Measurements from ENCODE around the gene CD82.
"Not testable (repeated sequence)": the region's sequence is repeated elsewhere in the genome, so short reads cannot be mapped to it uniquely, and the experiment has no call there.

CD82 gene

GRCh38 chr11:44658506-44658850 is 93.0 kb downstream of the CD82 start:
- Histone ChIP-seq H3K36me3 (no peaks in the 10 kb centered on the region), H3K9me3 (no peaks in the 10 kb centered on the region), H3K4me1 (ENCODE audit: control insufficient read depth in 1 of 2, insufficient read depth in 1 of 2, low read depth in 1 of 2, low read length in 1 of 2) (peaks cover 0 to 12% of the 10 kb centered on the region in 2 experiments), H3K4me3 (ENCODE audit: low read depth in 1 of 2, low read length in 1 of 2) (no peak overlapping the region), H3K27me3 (peaks cover 11% of the 10 kb centered on the region), H3K27ac (no peak overlapping the region)
- no peak for TF ChIP-seq CTCF (IDR thresholded peaks at IDR 0.05)

- H3K4me1 ChIP-seq (ENCODE audit: control insufficient read depth in 1 of 2, insufficient read depth in 1 of 2, low read depth in 1 of 2, low read length in 1 of 2), result peaks cover 0 to 12% of the 10 kb centered on the region in 2 experiments
- H3K27ac ChIP-seq, result no peak overlapping the region
- no peak overlapping the region for H3K4me3 ChIP-seq (ENCODE audit: low read depth in 1 of 2, low read length in 1 of 2)
- no peaks in the 10 kb centered on the region for H3K36me3 ChIP-seq
- peaks cover 11% of the 10 kb centered on the region for H3K27me3 ChIP-seq
- TF ChIP-seq CTCF (IDR thresholded peaks at IDR 0.05), result no peak
- H3K9me3 ChIP-seq, result no peaks in the 10 kb centered on the region
Measured at GRCh38 chr11:44659641-44660040, 94.2 kb downstream of the CD82 start.

- not testable (repeated sequence) for H3K9me3 ChIP-seq; H3K27ac ChIP-seq; H3K4me3 ChIP-seq (ENCODE audit: low read depth in 1 of 2, low read length in 1 of 2); H3K36me3 ChIP-seq
- Histone ChIP-seq H3K4me1 (ENCODE audit: control insufficient read depth in 1 of 2, insufficient read depth in 1 of 2, low read depth in 1 of 2, low read length in 1 of 2) (peaks cover 0 to 12% of the 10 kb centered on the region in 2 experiments), H3K27me3 (peaks cover 11% of the 10 kb centered on the region)
Measured at GRCh38 chr11:44660535-44660934, 95.1 kb downstream of the CD82 start.

GRCh38 chr11:44661311-44661717 is 95.9 kb downstream of the CD82 start:
- H3K9me3 ChIP-seq, result no peaks in the 10 kb centered on the region
- no peak overlapping the region for H3K27ac ChIP-seq
- H3K27me3 ChIP-seq, result peaks cover 11% of the 10 kb centered on the region
- no peak for TF ChIP-seq CTCF (IDR thresholded peaks at IDR 0.05)
- peaks cover 0 to 12% of the 10 kb centered on the region in 2 experiments for H3K4me1 ChIP-seq (ENCODE audit: control insufficient read depth in 1 of 2, insufficient read depth in 1 of 2, low read depth in 1 of 2, low read length in 1 of 2)
- no peaks in the 10 kb centered on the region for H3K36me3 ChIP-seq
- no peak overlapping the region for H3K4me3 ChIP-seq (ENCODE audit: low read depth in 1 of 2, low read length in 1 of 2)
